Nephron progenitor cell (in vitro differentiated cells): ENCODE results near the gene TIGD6.
A peak's percentile ranks its signal among the peaks of the same experiment; 100 is the strongest.

Source experiments
- DNase-seq: peaks from one replicate; pipeline ENCODE4 v3.0.0; 2021
- H3K27ac Mint-ChIP-seq: 2 replicates; pipeline ENCODE4 v1.8.0; 2021; ENCODE audit warnings: mild to moderate bottlenecking, moderate library complexity, mixed read lengths
- H3K27me3 Mint-ChIP-seq: 2 replicates; pipeline ENCODE4 v1.8.0; 2021; ENCODE audit warnings: mild to moderate bottlenecking, low read depth, mixed read lengths; ENCODE audit not compliant: poor library complexity
- H3K36me3 Mint-ChIP-seq: 2 replicates; pipeline ENCODE4 v1.8.0; 2021; ENCODE audit warnings: low read depth, mixed read lengths
- H3K4me1 Mint-ChIP-seq: 2 replicates; pipeline ENCODE4 v1.8.0; 2021; ENCODE audit warnings: mixed read lengths
- H3K4me3 Mint-ChIP-seq: 2 replicates; pipeline ENCODE4 v1.8.0; 2021; ENCODE audit warnings: mild to moderate bottlenecking, moderate library complexity, mixed read lengths
- H3K9me3 Mint-ChIP-seq: 2 replicates; pipeline ENCODE4 v1.8.0; 2021; ENCODE audit warnings: mild to moderate bottlenecking, moderate library complexity, mixed read lengths
- TF ChIP-seq, protein P1 (sequence below): fragments of 200-600 bp; sonication (generic); IDR thresholded peaks from 2 replicates; pipeline ENCODE4 v1.5.0; 2021; ENCODE audit warnings: antibody characterized with exemption

TIGD6 gene

DNA sequence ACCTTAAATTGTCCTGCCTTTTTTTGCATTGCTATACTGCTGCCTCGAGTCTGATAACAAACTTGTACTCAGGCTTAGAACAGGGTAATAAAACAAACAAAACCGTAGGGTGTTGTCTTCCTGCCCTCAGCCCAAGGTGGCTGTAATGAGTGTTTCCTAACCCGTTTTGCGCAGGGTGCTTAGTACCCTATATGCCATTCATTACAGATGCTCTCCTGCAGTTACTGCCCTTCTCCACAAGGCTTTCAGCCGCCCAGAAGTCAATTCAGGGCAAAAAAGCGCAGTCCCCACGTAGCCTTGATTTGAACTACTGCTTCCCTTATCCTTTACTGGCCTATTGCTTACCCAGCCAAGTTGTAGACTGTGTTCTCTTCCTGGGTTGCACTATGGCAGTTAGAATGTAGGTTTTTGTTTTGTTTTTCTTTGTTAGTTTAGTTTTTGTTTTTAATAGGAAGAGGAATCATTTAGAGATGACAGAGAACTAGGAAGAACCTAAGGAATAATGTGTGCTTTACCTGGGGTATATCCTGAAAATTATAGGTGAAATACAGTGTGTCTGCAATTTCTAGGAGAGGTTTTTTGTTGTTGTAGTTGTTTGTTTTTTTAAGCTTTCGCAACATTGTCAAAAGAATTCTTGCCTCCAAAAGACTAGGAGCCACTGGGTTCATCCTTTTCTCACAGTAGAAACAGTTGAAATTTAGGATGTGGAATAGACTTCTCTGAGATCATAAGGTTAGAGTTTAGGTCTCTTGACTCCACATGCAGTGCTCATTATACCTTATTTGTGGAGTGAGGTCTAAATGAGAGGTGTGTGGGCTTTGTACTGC, 1.4 kb upstream of the TIGD6 start:
- TF ChIP-seq, protein P1, sequence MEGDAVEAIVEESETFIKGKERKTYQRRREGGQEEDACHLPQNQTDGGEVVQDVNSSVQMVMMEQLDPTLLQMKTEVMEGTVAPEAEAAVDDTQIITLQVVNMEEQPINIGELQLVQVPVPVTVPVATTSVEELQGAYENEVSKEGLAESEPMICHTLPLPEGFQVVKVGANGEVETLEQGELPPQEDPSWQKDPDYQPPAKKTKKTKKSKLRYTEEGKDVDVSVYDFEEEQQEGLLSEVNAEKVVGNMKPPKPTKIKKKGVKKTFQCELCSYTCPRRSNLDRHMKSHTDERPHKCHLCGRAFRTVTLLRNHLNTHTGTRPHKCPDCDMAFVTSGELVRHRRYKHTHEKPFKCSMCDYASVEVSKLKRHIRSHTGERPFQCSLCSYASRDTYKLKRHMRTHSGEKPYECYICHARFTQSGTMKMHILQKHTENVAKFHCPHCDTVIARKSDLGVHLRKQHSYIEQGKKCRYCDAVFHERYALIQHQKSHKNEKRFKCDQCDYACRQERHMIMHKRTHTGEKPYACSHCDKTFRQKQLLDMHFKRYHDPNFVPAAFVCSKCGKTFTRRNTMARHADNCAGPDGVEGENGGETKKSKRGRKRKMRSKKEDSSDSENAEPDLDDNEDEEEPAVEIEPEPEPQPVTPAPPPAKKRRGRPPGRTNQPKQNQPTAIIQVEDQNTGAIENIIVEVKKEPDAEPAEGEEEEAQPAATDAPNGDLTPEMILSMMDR: peak; percentile 64
- H3K27ac Mint-ChIP-seq: peak overlapping the region; percentile 85

DNA sequence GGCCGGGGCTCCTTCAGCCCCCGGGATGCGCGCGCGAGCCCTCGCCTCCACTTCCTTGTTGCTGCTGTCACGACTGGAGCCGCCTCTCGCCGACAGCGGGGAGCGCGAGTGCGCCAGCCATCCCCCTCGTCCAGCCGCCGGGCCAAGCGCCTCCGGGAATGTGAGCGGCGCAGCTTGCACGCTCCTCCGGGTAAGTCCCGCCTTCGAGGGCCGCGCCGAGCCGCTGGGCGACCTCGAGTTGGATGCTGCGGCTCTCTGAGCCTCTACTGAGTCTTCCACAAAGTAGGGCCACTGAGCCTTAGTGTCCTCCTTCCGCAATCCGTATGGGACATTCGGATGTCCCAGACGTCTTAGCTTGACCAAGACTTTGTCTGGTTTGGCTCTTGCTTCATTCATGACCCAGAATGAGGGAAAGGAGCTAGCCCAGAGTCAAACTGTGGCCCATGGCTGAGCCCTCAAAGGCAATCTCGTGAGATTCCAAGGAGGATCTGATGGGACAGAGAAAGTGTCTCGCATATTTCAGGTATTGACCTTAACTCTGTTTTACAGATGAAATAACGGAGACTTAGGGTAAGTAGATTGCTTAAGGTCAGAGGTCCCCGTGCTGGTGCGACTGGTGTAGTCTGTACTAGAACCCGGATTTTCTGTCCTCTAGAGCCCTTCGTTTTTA, 671 bp upstream of the TIGD6 start:
- Mint-ChIP-seq H3K9me3 (no peaks in the 10 kb centered on the region), H3K4me3 (peak overlapping the region; percentile 92), H3K4me1 (peaks cover 38% of the 10 kb centered on the region), H3K36me3 (peaks cover 23% of the 10 kb centered on the region), H3K27me3 (no peaks in the 10 kb centered on the region), H3K27ac (peak overlapping the region; percentile 32)
- peak; percentile 61 for DNase-seq
- TF ChIP-seq, protein P1: no peak

More for the DNA sequence above, 1.4 kb upstream of the TIGD6 start:
- Mint-ChIP-seq H3K36me3 (peaks cover 28% of the 10 kb centered on the region), H3K27me3 (no peaks in the 10 kb centered on the region), H3K9me3 (no peaks in the 10 kb centered on the region), H3K4me3 (peak overlapping the region; percentile 92), H3K4me1 (peaks cover 38% of the 10 kb centered on the region)
- peak; percentile 32 for DNase-seq

DNA sequence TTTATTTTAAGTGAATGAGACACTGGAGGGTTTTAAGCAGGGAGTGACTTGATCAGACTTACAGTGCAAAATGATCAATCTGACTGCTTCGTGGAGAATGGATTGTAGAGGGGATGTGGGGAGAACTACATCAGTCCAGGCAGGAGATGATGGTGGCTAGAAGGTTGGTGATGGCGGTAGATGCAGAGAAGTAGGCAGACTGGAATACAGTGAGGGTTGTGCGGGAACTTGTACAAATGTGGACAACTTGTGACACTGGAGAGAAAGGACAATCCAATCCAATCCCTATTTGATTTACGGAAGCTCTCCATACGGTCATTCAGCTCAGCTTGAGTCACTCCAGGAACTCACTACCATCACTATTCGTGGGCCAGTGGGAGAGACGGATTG, 593 bp downstream of the TIGD6 start:
- Mint-ChIP-seq H3K4me3 (peak overlapping the region; percentile 90), H3K4me1 (peaks cover 38% of the 10 kb centered on the region), H3K27ac (peak overlapping the region; percentile 80), H3K36me3 (peaks cover 22% of the 10 kb centered on the region), H3K27me3 (no peaks in the 10 kb centered on the region), H3K9me3 (no peaks in the 10 kb centered on the region)
- TF ChIP-seq, protein P1: no peak
- DNase-seq: no peak

DNA sequence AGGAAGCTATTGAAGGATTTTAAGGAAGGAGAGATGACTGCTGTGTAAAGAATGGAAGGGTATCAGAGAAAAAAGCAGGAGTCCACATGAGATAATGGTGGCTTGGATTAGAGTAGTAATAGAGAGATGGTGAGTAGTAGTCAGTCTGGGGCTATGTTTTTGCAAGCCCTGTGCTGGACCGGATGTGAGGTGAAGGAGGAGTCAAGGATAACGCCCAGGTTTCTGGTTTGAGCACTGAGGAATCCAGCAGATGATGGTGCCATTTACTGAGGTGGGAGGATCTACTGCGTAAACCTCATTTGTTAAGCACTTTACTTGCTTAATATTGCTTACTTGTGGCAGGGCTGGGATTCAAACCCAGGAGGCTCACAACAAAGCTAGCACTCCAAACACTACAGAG, 1.1 kb downstream of the TIGD6 start:
- Mint-ChIP-seq H3K4me3 (peak overlapping the region; percentile 90), H3K27me3 (no peaks in the 10 kb centered on the region), H3K27ac (peak overlapping the region; percentile 80), H3K9me3 (no peaks in the 10 kb centered on the region), H3K36me3 (peaks cover 18% of the 10 kb centered on the region), H3K4me1 (peaks cover 38% of the 10 kb centered on the region)
- DNase-seq: no peak
- TF ChIP-seq, protein P1: no peak

DNA sequence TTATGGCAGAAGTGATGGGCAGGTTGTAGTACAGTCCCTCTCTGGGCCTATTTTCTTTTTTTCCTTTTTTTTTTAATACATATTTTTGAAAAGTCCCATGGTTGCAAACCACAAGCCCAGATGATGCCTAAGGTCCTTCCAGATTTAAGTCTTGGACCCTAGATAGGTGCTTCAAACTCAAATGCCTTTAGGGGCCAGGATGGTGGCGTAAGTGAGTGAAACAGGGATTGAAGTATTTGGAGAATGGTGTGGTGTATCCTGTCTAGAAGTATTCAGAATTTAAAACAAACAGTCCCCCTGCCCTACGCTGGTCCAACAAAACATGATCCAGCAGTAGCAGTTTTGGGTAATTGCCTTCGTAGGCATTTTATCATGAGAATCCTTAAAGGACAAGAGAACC, 2.2 kb downstream of the TIGD6 start:
- no peak for DNase-seq
- TF ChIP-seq, protein P1: no peak
- H3K9me3 Mint-ChIP-seq: no peaks in the 10 kb centered on the region
- peaks cover 38% of the 10 kb centered on the region for H3K4me1 Mint-ChIP-seq
- H3K27me3 Mint-ChIP-seq: no peaks in the 10 kb centered on the region
- H3K4me3 Mint-ChIP-seq: peak overlapping the region; percentile 90
- no peak overlapping the region for H3K27ac Mint-ChIP-seq
- peaks cover 13% of the 10 kb centered on the region for H3K36me3 Mint-ChIP-seq
